Measurements from ENCODE around the gene ADCYAP1.

ADCYAP1 gene

DNA sequence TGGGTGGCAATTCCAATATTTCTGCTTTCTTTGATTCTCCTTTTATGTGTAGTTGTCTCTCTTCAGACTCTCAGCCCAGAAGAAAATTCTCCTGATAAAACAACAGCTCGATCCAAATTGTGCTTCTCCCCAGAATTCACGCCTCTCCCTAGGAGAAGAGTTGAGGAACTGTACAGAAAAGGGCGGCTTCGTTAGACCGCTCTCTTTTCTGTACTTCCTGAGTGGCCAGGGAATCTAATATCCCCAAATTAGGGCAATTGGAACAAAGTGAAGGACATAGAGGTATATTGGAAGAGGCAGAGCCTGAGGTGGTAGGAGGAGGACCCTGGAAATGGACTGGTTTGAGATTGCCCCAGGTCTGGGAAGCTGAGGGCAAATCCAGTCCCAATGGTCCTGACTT, 5.6 kb downstream of the ADCYAP1 start:
- DNase-seq (ENCODE audit: low read depth): no peak

GRCh38 chr18:911025-911424, 6.4 kb downstream of the ADCYAP1 start:
- no peak for DNase-seq (ENCODE audit: low read depth)

DNA sequence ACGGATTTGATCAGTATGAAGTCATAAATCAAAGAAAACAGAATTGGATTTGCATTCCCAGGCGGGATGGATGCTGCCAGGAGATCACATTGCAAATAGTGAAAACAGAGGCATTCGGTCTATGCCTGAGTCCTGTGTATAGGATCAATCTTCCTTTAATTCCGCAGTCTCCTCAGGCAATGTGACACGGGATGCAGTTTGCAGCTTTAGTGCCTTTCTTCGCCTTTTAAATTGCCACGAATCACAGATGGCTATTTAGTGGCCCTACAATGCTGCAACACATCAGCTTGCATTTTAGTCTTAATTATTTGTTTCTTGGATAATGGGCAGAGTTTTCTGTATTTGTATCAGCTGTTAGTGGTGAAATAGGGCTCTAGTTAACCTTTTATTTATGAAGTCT, 6.8 kb downstream of the ADCYAP1 start:
- DNase-seq (ENCODE audit: low read depth): no peak

DNA sequence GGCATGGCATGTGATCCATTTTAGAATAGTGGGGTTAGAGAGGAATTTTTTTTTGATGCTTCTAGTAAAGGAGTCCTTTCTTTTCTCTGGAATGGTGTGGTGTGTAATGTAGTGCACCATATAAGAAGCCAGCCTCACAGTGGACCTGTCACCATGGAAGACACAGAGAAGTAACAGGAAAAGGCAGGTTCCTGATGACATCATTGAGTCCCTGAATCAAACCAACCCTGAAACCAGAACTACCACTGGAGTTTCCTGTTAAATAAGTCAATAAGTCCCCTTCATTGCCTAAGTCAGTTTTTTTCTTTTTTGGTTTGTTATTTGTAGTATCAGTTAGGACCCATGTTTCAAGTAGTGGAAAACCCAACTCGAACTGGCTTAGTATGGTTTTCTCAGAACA, 11.9 kb downstream of the ADCYAP1 start:
- no peak for DNase-seq (ENCODE audit: low read depth)

- no peak for DNase-seq (ENCODE audit: low read depth)
Observed at GRCh38 chr18:919078-919477, 14.4 kb downstream of the ADCYAP1 start.

- no peak for DNase-seq (ENCODE audit: low read depth)
Observed at GRCh38 chr18:923144-923866, 18.6 kb downstream of the ADCYAP1 start.

- no peak for DNase-seq (ENCODE audit: low read depth)
Observed at GRCh38 chr18:924987-925386, 20.3 kb downstream of the ADCYAP1 start.

DNA sequence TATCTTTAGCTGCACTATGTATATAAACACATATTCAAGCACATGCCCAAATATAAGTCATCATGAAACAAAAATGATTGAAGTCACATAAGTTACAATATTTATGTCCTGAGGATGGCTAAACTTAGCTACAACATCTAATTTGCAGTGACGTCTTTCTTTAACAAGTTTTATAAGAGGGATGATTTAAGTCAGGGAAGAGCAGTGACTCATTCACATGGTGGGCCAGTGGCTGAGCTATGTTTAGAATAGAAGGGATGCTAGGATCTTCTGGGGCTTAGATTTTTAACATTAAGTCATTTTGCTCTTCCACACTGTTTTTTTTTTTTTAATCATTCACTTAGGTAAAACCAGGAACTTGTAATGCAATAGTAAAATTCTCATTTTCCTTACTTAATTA, 22.3 kb downstream of the ADCYAP1 start:
- no peak for DNase-seq (ENCODE audit: low read depth)

DNA sequence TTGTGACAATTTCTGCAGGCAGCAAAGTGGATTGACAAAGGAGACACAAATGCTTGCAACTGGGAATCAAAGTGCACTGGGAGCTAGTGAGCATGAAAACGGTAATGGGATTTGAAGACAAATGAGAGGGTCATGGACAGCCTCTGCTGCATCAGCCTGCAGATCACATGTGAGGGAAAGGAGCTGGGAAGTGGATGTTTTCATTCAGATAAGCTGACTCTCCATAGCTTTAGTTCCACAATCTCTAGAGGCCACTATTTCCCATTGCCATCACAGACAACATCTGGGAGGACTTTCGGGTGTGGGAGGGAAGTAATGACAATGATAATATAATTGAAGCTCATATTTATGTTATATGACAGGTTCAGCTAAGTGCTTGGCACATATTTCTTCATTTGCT, 28.4 kb downstream of the ADCYAP1 start:
- DNase-seq (ENCODE audit: low read depth): no peak

DNA sequence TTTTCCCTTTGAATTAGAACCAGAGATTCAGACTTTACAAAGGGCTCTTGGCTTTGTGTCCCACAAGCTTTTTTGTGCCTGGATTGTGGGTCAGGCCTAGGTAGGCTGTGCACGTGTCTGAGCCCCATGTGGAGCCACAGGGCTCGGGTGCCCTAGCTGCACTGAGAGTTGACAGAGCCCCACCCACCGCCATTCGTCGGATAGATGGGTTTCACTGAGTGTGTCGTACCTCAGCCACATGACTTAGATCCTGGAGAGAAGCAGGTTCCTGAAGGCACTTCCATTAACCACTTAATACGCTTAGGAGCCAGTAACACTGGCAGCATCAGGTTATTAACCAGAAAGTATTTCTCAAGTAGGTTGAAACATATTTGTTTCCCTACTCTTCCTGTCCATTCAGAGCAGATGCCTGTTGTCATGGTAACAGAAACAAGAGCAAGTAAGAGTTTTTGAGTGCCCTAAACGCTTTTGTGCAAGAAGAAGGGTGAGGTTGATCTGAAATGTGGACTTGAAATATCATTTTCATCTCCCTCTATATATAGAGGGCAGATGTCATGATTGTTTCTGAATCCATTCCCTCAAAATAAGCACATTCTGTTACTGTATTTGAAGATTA, 30.0 kb downstream of the ADCYAP1 start:
- no peak for DNase-seq (ENCODE audit: low read depth)

GRCh38 chr18:936941-937340, 32.3 kb downstream of the ADCYAP1 start:
- no peak for DNase-seq (ENCODE audit: low read depth)

DNA sequence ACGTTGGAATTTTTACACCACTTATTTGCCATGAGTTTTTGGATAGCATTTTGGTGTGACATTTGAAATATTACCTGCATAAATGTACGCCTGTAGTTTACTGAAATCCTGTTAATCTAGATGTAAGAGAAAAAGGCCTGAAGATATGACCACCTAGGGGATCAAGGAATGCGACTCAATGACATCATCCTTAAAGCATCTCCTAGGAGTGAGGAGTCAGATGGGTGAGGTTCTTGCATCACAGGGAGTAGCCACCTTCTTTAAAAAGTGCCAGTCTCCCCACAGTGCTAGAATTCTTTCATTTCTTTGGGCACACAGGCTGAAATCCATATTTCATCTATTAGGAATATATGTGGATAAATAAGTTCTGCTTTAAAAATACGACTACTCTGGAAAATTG, 34.5 kb downstream of the ADCYAP1 start:
- DNase-seq (ENCODE audit: low read depth): no peak

DNA sequence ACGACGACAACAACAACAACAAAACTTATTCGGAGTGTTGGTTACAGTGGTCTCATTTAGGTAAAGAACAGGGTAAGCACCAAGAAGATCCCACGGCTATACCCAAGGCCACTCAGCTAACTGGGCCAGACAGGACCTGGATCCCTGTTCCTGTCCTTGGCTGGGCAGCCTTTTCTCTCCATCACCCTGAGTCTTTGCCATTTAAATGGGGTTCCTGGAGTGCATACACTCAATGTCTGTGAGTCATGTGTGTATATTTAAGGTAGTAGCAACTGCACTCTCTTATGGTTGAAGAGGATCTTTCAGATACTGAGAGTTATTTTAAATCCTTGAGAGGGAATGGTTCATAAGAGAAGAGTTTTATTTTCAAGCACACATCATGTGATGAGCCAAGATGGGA, 35.3 kb downstream of the ADCYAP1 start:
- no peak for DNase-seq (ENCODE audit: low read depth)

DNA sequence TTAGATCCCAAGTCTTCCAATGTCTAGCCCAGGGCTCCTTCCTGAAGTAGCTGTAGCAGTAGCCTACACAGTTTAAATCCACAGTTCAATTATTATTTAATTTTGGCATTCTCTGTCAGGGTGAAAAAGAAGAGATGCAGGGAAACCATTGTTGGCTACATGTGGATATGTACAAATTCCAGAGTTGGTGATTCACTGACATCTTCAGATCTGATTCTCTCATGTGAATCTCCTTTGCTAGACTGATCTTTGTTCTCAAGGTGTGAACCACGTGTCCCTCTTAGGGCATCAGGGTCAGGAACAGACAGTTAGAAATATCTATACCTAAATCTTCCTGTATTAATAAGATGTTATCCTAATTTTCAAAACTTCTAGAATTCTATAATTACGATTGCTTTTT, 36.7 kb downstream of the ADCYAP1 start:
- DNase-seq (ENCODE audit: low read depth): no peak

- no peak for DNase-seq (ENCODE audit: low read depth)
Observed at GRCh38 chr18:944440-944839, 39.8 kb downstream of the ADCYAP1 start.

DNA sequence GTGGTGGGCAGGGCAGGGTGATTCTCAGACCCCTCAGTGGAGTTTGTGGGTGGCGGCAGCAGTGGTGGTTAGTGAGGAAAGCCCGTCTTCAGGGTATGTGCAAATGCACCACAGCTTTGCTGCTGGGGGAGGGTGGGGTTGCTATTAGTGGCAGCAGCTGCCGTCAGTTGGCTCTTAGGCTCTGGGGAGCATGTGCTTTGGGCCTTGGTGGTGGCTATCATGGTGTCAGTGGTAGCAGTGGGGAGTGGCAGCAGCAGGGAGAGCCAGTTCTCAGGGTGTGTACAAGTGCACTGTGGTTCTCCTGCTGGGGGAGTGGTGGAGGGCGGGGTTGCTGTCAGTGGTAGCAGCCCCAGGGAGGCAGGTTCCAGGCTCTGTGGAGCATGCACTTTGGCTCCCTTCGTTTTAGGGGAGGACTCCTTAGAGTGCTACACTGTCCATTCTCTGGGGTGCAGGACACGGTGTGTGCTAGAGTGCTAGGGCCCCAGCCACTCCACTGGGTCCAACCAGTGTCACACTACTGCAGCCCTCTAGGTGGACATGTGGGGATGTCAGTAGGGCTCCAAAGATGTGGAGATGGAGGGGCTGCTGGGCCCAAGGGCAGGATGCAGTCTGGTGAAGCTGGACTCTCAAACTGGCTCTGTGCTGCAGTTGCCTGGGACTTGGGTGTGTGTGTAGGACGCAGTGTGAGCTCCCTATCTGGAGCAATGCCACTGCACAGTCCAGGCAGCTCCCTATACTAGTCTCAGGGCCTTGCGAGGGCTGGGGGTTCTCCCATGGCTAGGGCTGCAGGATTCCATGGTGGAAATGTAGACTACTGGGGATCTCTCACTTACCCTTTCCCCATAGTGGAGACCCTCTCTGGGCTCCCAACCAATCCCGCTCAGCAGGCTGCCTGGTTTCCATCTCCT, 45.3 kb downstream of the ADCYAP1 start:
- DNase-seq (ENCODE audit: low read depth): no peak

- no peak for DNase-seq (ENCODE audit: low read depth)
Observed at GRCh38 chr18:950882-951495, 46.3 kb downstream of the ADCYAP1 start.

GRCh38 chr18:955384-956066, 50.9 kb downstream of the ADCYAP1 start:
- no peak for DNase-seq (ENCODE audit: low read depth)

DNA sequence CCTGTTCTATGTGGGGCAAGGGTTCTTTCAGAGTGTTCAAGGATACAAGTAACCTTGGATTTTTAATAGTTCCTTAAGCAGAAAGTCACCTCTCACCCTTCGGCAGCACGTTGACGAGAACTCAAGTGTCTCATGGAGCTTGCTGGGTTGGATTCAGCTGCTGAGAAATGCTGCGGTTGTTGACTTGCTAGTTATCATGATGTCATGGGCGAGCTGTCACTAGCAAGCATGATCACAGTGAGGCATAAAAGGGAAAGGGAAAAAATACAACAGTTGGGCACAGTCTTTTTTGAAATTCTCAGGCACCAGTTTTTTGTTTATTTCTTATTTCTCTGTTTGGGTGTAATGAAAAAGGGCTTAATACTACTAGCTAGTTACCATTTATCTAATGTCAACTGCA, 53.2 kb downstream of the ADCYAP1 start:
- no peak for DNase-seq (ENCODE audit: low read depth)

DNA sequence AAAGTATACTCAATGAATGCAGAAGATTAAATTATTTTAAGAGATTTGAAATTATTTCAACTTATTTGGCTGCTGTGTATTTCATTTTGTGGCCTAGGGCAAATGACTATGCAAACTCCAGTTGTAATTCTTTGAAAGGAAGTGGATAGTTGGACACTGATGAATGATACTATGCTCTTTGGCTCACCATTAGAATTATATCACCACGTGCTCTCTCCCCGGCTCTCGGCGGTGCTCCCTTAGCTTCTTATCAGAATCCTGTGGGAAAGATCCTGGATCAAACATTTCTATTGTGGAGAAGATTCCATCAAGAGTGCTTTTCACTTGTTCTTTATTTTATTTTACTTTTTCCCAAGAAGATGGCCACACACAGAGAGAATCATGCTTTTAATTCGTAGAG, 55.2 kb downstream of the ADCYAP1 start:
- DNase-seq (ENCODE audit: low read depth): no peak

Measured in fibroblast of the conjunctiva (primary cell).